HepG2 (cell line): Measurements from ENCODE around the gene EPHA10. TPM values are rescaled to one million over a fixed set of nuclear protein-coding genes. Genes with fewer than 3 reads are reported as not detected.

Experiments used
- CSRNP1 ChIP-seq: sonication (generic); formaldehyde crosslinking; IDR thresholded peaks from 2 replicates; pipeline ENCODE4 v1.8.1; 2023; ENCODE audit warnings: mild to moderate bottlenecking, missing genetic modification reagents
- HBP1 ChIP-seq: IDR thresholded peaks from 2 replicates; pipeline ENCODE4 v1.6.1; 2016; ENCODE audit warnings: low read depth, control low read depth
- RBAK ChIP-seq: sonication (generic); formaldehyde crosslinking; IDR thresholded peaks from 2 replicates; pipeline ENCODE4 v1.5.1; 2020; ENCODE audit warnings: mild to moderate bottlenecking, missing genetic modification reagents
- TAF15 ChIP-seq: fragments of 200-400 bp; formaldehyde crosslinking; IDR thresholded peaks from one replicate; pipeline ENCODE4 v1.6.1; 2018; ENCODE audit warnings: mild to moderate bottlenecking, low read depth, low read length; ENCODE audit not compliant: poor library complexity, severe bottlenecking
- THRA ChIP-seq: sonication (generic); formaldehyde crosslinking; IDR thresholded peaks from 2 replicates; pipeline ENCODE4 v1.4.0; 2020; ENCODE audit warnings: missing genetic modification reagents, borderline replicate concordance
- ZFX ChIP-seq: sonication (generic); formaldehyde crosslinking; IDR thresholded peaks from 2 replicates; pipeline ENCODE4 v1.4.0; 2020; ENCODE audit warnings: mild to moderate bottlenecking, low read depth, missing genetic modification reagents, moderate library complexity
- ZKSCAN1 ChIP-seq: fragments of 150-350 bp; IDR thresholded peaks from 2 replicates; pipeline ENCODE4 v1.6.1; 2014; ENCODE audit warnings: low read length
- ZNF646 ChIP-seq: sonication (generic); formaldehyde crosslinking; IDR thresholded peaks from 2 replicates; pipeline ENCODE4 v1.9.0; 2021; ENCODE audit warnings: mild to moderate bottlenecking, missing genetic modification reagents
- polyA plus RNA-seq, 8 experiments: library from polyadenylated mRNA; depleted of rRNA in 3 of 8; stranded (reverse) in 7 of 8; unstranded in 1 of 8; fragments of >200 nt; fragmentation: Illumina TruSeq in 4 of 8; extraction: Trizol in 4 of 8; gene quantifications; 2 replicates each; pipeline versions ENCODE4 v1.2.1 to v1.2.3, GENCODE V29; 2011 to 2016; ENCODE audit warnings: low read depth in 4 of 8, missing spikeins in 1 of 8, mixed read lengths in 1 of 8; ENCODE audit not compliant: insufficient read depth in 1 of 8
- total RNA-seq, 5 experiments: library from RNA; depleted of rRNA; stranded (reverse); fragments of >200 nt; fragmentation: Illumina TruSeq; extraction: Trizol; gene quantifications; 2 replicates each; pipeline ENCODE4 v1.2.3, GENCODE V29; 2016; ENCODE audit warnings: low read depth in 1 of 5

Gene EPHA10
- total and polyA plus RNA-seq, 2 of the 13 experiments (the other 11 are each of a cell fraction or from before 2014, with no cell fraction given): 0.11 to 0.58 TPM

GRCh38 chr1:37692078-37692833 lies 72.7 kb downstream of the EPHA10 start, which contains the start of gene CDCA8 (continued):
- TF ChIP-seq HBP1 (CRISPR knock-in tag): peak; percentile 94
- no peak for TF ChIP-seq TAF15
- TF ChIP-seq RBAK (CRISPR knock-in tag): no peak
- TF ChIP-seq THRA: peak; percentile 65
- no peak for TF ChIP-seq ZKSCAN1
- no peak for TF ChIP-seq ZNF646
- peak; percentile 97 for TF ChIP-seq ZFX (CRISPR knock-in tag)
- no peak for TF ChIP-seq CSRNP1
